Measurements from ENCODE around the gene CACNB2.
A peak's percentile ranks its signal among the peaks of the same experiment; 100 is the strongest.

CACNB2 gene

DNA sequence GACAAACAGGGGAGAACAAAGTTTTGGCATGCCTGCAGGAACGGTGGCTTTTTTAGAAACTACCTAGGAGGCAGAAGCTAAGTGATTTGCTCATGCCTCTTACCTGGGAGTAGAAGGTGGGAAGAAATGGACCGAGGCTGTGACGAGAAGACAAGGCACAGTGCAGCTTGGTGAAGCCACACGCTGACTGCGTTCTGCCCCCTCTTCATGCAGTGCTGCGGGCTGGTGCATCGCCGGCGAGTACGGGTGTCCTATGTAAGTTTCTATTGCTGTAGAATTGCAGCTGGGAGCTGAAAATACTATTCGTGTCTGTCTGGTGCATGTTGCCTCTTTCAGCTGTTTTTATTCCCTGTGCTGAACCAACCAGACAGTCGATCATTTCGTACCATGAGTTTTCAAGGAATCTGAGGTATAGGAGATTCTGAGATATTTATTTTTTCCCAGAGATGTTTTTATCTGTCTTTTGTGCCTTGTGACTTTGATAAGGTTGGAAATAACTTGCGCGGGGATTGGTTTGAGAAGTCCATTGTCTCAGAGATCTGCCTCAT lies 120.9 kb downstream of the CACNB2 start:
- H3K4me3 Mint-ChIP-seq: no peak overlapping the region
- no peaks in the 10 kb centered on the region for H3K36me3 Mint-ChIP-seq (ENCODE audit: low read depth)
- DNase-seq: no peak
- H3K4me1 Mint-ChIP-seq: peaks cover 19% of the 10 kb centered on the region
- peak overlapping the region; percentile 50 for H3K27ac Mint-ChIP-seq
- H3K9me3 Mint-ChIP-seq: no peaks in the 10 kb centered on the region
- TF ChIP-seq, protein P1, sequence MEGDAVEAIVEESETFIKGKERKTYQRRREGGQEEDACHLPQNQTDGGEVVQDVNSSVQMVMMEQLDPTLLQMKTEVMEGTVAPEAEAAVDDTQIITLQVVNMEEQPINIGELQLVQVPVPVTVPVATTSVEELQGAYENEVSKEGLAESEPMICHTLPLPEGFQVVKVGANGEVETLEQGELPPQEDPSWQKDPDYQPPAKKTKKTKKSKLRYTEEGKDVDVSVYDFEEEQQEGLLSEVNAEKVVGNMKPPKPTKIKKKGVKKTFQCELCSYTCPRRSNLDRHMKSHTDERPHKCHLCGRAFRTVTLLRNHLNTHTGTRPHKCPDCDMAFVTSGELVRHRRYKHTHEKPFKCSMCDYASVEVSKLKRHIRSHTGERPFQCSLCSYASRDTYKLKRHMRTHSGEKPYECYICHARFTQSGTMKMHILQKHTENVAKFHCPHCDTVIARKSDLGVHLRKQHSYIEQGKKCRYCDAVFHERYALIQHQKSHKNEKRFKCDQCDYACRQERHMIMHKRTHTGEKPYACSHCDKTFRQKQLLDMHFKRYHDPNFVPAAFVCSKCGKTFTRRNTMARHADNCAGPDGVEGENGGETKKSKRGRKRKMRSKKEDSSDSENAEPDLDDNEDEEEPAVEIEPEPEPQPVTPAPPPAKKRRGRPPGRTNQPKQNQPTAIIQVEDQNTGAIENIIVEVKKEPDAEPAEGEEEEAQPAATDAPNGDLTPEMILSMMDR (IDR thresholded peaks at IDR 0.05): no peak
- peaks cover 7% of the 10 kb centered on the region for H3K27me3 Mint-ChIP-seq (ENCODE audit: low read depth, poor library complexity)

GRCh38 chr10:18261768-18262231 lies 121.6 kb downstream of the CACNB2 start:
- Mint-ChIP-seq H3K4me1 (peaks cover 19% of the 10 kb centered on the region), H3K36me3 (ENCODE audit: low read depth) (no peaks in the 10 kb centered on the region), H3K27ac (no peak overlapping the region), H3K27me3 (ENCODE audit: low read depth, poor library complexity) (peaks cover 7% of the 10 kb centered on the region), H3K4me3 (no peak overlapping the region), H3K9me3 (no peaks in the 10 kb centered on the region)
- TF ChIP-seq, protein P1 (IDR thresholded peaks at IDR 0.05): no peak
- no peak for DNase-seq

DNA sequence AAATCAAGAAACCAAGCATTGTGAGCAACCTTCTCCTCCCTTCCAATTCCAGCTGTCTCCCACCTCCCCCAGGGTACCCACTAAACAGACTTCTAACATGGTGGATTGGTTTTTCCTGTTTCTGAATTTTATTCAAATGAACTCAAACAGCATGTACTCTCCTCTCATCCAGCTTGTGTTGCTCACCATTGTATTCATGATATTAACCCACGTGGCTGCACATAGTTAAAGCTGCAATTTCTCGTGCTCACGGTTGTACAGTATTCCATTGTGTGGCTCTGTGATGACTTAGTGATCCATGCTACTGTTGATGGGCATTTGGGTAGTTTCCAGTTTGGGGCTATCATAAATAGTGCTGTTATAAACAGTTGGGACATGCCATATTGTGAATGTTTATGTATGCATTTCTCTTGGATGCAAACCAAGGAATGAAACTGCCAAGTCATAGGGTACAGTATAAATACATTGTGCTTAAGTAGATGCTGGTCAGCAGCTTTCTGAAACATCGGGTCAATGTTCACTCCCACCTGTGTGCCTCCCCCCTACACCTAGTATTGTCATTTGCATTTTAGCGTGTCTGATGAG lies 124.3 kb downstream of the CACNB2 start:
- Mint-ChIP-seq H3K4me3 (no peak overlapping the region), H3K9me3 (no peaks in the 10 kb centered on the region), H3K27me3 (ENCODE audit: low read depth, poor library complexity) (peaks cover 4% of the 10 kb centered on the region), H3K4me1 (peaks cover 19% of the 10 kb centered on the region), H3K27ac (no peak overlapping the region), H3K36me3 (ENCODE audit: low read depth) (no peaks in the 10 kb centered on the region)
- no peak for DNase-seq
- TF ChIP-seq, protein P1 (IDR thresholded peaks at IDR 0.05): no peak

DNA sequence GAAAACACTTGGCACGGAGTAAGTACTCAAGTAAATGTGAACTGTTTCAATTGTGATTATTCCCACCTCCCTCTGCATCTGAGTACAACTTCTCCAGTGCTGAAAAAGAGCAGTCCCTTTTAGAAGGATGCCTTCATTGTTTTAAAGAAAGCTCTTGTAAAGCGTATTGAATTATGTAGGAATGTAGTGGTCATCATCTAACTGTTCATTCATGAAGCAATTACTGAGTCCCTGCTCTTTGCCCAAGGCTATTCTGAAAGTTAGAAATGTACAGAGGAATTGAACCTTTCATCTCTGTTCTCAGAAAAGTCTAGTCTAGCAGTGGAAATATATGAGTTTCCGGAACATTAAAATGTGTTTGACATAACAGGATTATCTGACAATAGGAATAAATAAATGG lies 127.8 kb downstream of the CACNB2 start:
- peaks cover 8% of the 10 kb centered on the region for H3K27me3 Mint-ChIP-seq (ENCODE audit: low read depth, poor library complexity)
- H3K9me3 Mint-ChIP-seq: no peaks in the 10 kb centered on the region
- no peaks in the 10 kb centered on the region for H3K36me3 Mint-ChIP-seq (ENCODE audit: low read depth)
- TF ChIP-seq, protein P1 (IDR thresholded peaks at IDR 0.05): no peak
- no peak for DNase-seq
- H3K27ac Mint-ChIP-seq: no peak overlapping the region
- H3K4me3 Mint-ChIP-seq: no peak overlapping the region
- no peaks in the 10 kb centered on the region for H3K4me1 Mint-ChIP-seq

GRCh38 chr10:18271491-18271890 lies 131.3 kb downstream of the CACNB2 start:
- TF ChIP-seq, protein P1 (IDR thresholded peaks at IDR 0.05): no peak
- Mint-ChIP-seq H3K4me3 (no peak overlapping the region), H3K27ac (no peak overlapping the region), H3K36me3 (ENCODE audit: low read depth) (no peaks in the 10 kb centered on the region), H3K4me1 (no peaks in the 10 kb centered on the region), H3K9me3 (no peaks in the 10 kb centered on the region), H3K27me3 (ENCODE audit: low read depth, poor library complexity) (peaks cover 4% of the 10 kb centered on the region)
- no peak for DNase-seq

DNA sequence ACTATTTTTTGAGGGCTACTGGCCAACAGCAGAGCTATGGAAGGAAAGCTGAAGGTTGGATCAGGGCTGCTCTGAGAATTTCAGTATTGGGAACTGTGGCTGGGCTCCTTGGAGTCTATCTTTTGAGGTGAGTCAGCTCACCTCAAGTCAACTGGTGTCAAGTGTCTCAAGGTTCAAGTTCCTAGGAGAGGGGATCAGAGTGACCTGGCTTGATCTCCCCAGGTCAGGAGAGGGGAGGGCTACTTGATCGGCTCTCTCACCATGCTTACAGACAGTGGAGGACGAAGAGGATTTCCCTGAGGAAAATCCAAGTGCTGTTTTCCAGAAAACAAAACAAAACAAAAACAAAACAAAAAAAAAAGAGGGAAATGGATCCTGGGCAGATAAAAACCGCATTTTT lies 132.8 kb downstream of the CACNB2 start:
- Mint-ChIP-seq H3K4me1 (no peaks in the 10 kb centered on the region), H3K36me3 (ENCODE audit: low read depth) (no peaks in the 10 kb centered on the region), H3K4me3 (no peak overlapping the region), H3K27me3 (ENCODE audit: low read depth, poor library complexity) (peaks cover 4% of the 10 kb centered on the region), H3K9me3 (no peaks in the 10 kb centered on the region), H3K27ac (no peak overlapping the region)
- no peak for DNase-seq
- TF ChIP-seq, protein P1 (IDR thresholded peaks at IDR 0.05): no peak
